HUES64 (cell line): Measurements from ENCODE around the gene TBX5.

ENCODE experiments used
- H3K27ac ChIP-seq: 2 replicates; pipeline ENCODE4 v1.7.0; 2013; ENCODE audit warnings: low read depth, low read length, inconsistent platforms
- H3K27me3 ChIP-seq: 2 replicates; pipeline ENCODE4 v1.6.1; 2013; ENCODE audit warnings: mild to moderate bottlenecking, low read length; ENCODE audit not compliant: insufficient read depth
- H3K36me3 ChIP-seq: 2 replicates; pipeline ENCODE4 v1.6.1; 2013; ENCODE audit warnings: mild to moderate bottlenecking, low read length; ENCODE audit not compliant: insufficient read depth
- H3K4me1 ChIP-seq: 2 replicates; pipeline ENCODE4 v1.6.1; 2013; ENCODE audit warnings: mild to moderate bottlenecking, low read length, moderate library complexity; ENCODE audit not compliant: insufficient read depth
- H3K4me3 ChIP-seq: 2 replicates; pipeline ENCODE4 v1.5.1; 2013; ENCODE audit warnings: mild to moderate bottlenecking, low read length, moderate library complexity
- H3K9ac ChIP-seq: 2 replicates; pipeline ENCODE4 v1.6.1; 2013; ENCODE audit warnings: mild to moderate bottlenecking, low read depth, low read length
- H3K9me3 ChIP-seq: 2 replicates; pipeline ENCODE4 v1.6.1; 2013; ENCODE audit warnings: low read depth, low read length; ENCODE audit not compliant: insufficient read depth
- WGBS: fragments of 150-250, 120-280 bp; methylation state at CpG from one replicate; pipeline ENCODE4 v1.1.7; 2013; ENCODE audit warnings: missing lambda C conversion rate; 5-methylcytosine and 5-hydroxymethylcytosine counted together

Gene TBX5

GRCh38 chr12:114430306-114430705, 24.4 kb upstream of the TBX5 start:
- H3K4me1 ChIP-seq: no peaks in the 10 kb centered on the region
- peaks cover 97% of the 10 kb centered on the region for H3K27me3 ChIP-seq
- no peak overlapping the region for H3K4me3 ChIP-seq
- H3K9me3 ChIP-seq: no peaks in the 10 kb centered on the region
- no peaks in the 10 kb centered on the region for H3K36me3 ChIP-seq
- no peak overlapping the region for H3K9ac ChIP-seq
- no peak overlapping the region for H3K27ac ChIP-seq
- WGBS: 67% methylated on average over 2 of the region's 4 CpGs

DNA sequence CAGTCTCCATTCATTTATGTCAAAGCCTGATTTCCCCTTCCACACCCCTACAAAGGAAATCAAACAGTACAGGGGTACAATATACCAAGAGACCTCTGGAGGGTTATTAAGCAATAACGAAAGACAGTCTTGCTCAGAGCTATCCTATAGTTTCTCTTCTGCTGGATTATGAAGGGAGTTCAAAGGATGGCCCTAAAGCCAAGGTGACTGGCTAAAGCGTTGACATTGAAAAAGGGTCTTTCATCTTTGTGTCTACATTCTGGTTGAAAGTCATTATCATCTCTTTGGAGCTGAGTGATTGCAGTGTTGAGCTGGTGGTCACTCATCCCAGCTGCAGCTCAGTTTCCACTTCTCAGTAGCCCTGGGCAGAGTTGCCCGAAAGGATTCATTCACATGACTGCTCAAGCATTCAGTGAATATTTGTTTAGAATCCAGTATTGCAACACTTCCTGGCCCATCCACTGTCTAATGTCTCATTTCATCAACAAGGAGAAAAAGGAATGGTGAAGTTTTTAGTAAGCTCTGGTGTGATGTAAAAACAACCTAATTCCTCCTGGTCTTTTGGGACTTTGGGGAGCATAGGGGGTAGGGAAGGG, 19.2 kb upstream of the TBX5 start:
- H3K4me3 ChIP-seq: no peak overlapping the region
- no peaks in the 10 kb centered on the region for H3K9me3 ChIP-seq
- WGBS: 54% methylated on average over 3 of the region's 3 CpGs
- no peaks in the 10 kb centered on the region for H3K36me3 ChIP-seq
- peaks cover 83% of the 10 kb centered on the region for H3K27me3 ChIP-seq
- H3K27ac ChIP-seq: no peak overlapping the region
- no peaks in the 10 kb centered on the region for H3K4me1 ChIP-seq
- no peak overlapping the region for H3K9ac ChIP-seq

- peaks cover 86% of the 10 kb centered on the region for H3K27me3 ChIP-seq
These were observed 15.0 kb upstream of the TBX5 start for GRCh38 chr12:114420944-114421335.

DNA sequence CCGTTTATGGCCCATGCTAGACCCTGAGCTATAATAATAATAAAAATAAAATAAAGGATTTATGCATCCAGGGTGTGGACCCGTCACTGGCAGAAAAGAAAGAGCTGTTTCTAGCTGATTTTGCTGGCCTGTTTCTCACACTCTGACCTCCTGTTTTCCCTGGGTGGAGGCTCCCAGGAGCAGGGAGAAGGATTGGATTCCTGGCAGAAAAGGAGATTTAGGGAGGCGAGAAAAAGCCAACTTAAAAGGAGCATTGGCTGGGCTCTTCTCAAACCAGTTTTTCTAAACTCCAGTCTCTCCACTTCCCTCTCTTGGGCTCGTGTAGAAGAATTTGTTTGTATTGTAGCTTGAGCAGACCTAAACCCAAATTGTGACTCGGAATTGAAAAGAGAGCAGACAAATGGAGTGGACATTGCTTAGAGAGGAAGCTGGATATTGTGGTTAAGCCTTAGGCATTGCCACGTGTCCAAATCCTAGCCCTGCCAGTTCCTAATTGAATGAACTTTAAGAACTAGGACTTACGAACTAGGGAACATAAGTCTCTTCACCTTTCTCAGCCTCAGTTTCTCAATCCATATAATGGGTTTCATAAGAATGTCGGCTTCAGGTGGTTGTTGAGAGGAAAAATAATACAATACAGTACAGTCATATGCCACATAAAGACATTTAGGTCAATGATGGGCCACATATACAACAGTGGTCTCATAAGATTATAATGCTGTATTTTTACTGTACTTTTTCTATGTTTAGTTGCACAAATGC, 14.4 kb upstream of the TBX5 start:
- Histone ChIP-seq H3K36me3 (no peaks in the 10 kb centered on the region), H3K4me1 (no peaks in the 10 kb centered on the region), H3K27ac (no peak overlapping the region), H3K4me3 (no peak overlapping the region), H3K9ac (no peak overlapping the region), H3K9me3 (no peaks in the 10 kb centered on the region), H3K27me3 (peaks cover 86% of the 10 kb centered on the region)
- 82% methylated on average over 6 of the region's 8 CpGs for WGBS

More at GRCh38 chr12:114420944-114421335, 15.0 kb upstream of the TBX5 start:
- H3K4me3 ChIP-seq: no peak overlapping the region
- no peaks in the 10 kb centered on the region for H3K36me3 ChIP-seq
- WGBS: 89% methylated on average over 4 of the region's 4 CpGs
- no peak overlapping the region for H3K9ac ChIP-seq
- H3K27ac ChIP-seq: no peak overlapping the region
- no peaks in the 10 kb centered on the region for H3K9me3 ChIP-seq
- no peaks in the 10 kb centered on the region for H3K4me1 ChIP-seq

- 70% methylated on average over 4 of the region's 4 CpGs for WGBS
- Histone ChIP-seq H3K27me3 (peaks cover 100% of the 10 kb centered on the region), H3K36me3 (no peaks in the 10 kb centered on the region)
These were observed 10.1 kb upstream of the TBX5 start for GRCh38 chr12:114416028-114416427.

DNA sequence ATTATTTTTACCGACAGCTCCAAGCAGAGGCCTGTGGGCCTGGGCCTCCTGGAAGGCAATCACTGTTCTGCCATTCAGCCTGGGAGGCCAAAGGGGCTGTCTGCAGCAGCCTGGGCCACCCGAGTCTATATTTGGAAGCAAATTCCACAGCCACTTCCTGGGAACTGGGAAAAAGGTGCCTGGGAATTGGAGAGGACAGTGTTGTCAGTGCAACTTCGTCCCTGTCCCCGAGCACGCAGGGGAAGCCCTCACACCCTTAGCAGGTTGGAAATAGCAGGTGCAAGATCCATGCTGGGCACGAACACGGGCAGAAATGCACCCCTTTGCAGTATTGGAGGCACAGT, 9.6 kb upstream of the TBX5 start:
- no peak overlapping the region for H3K27ac ChIP-seq
- peaks cover 14% of the 10 kb centered on the region; the same call in 1 of the 2 replicates for H3K4me1 ChIP-seq
- WGBS: 47% methylated on average over 7 of the region's 7 CpGs
- H3K9ac ChIP-seq: no peak overlapping the region
- no peaks in the 10 kb centered on the region for H3K9me3 ChIP-seq
- H3K4me3 ChIP-seq: no peak overlapping the region
- H3K27me3 ChIP-seq: peaks cover 100% of the 10 kb centered on the region
- H3K36me3 ChIP-seq: no peaks in the 10 kb centered on the region

More at GRCh38 chr12:114416028-114416427, 10.1 kb upstream of the TBX5 start:
- Histone ChIP-seq H3K9me3 (no peaks in the 10 kb centered on the region), H3K9ac (no peak overlapping the region), H3K4me1 (peaks cover 11% of the 10 kb centered on the region; the same call in 1 of the 2 replicates), H3K27ac (no peak overlapping the region), H3K4me3 (no peak overlapping the region)

DNA sequence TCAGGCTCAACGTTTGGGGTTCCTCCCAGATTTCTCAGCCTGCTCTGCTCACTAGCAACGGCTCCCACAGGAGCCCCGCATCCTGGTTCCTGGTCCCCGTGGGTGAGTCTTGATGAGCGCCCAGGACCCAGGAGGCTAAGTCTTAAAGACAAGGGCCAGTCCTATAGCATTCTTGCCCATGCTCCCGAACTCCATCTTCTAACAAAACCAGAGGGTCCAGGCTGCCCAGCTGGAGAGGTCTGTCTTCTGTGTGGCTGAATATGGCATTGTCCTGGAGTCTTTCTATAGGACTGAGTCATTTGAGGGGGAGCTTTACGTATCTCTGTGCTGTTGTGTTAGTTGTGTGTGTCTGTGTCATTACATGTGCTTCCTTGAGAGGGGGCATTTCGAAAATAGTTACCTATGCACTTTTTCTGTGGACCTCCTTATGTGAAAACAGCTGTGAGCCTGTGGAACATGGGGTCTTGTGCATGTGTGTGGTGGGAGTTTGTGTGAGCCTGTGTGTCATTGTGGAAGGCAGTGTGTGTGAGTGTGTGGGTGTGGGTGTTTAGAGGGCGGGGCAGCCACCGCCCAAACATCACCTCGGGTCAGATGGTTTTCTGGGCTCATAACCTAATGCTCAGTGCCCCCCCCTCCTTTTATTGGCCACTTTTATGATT, 9.1 kb upstream of the TBX5 start:
- H3K27me3 ChIP-seq: peaks cover 100% of the 10 kb centered on the region
- no peak overlapping the region for H3K4me3 ChIP-seq
- WGBS: 46% methylated on average over 11 of the region's 11 CpGs
- H3K27ac ChIP-seq: no peak overlapping the region
- peaks cover 15% of the 10 kb centered on the region; the same call in 1 of the 2 replicates for H3K4me1 ChIP-seq
- H3K36me3 ChIP-seq: no peaks in the 10 kb centered on the region
- H3K9me3 ChIP-seq: no peaks in the 10 kb centered on the region
- H3K9ac ChIP-seq: no peak overlapping the region

DNA sequence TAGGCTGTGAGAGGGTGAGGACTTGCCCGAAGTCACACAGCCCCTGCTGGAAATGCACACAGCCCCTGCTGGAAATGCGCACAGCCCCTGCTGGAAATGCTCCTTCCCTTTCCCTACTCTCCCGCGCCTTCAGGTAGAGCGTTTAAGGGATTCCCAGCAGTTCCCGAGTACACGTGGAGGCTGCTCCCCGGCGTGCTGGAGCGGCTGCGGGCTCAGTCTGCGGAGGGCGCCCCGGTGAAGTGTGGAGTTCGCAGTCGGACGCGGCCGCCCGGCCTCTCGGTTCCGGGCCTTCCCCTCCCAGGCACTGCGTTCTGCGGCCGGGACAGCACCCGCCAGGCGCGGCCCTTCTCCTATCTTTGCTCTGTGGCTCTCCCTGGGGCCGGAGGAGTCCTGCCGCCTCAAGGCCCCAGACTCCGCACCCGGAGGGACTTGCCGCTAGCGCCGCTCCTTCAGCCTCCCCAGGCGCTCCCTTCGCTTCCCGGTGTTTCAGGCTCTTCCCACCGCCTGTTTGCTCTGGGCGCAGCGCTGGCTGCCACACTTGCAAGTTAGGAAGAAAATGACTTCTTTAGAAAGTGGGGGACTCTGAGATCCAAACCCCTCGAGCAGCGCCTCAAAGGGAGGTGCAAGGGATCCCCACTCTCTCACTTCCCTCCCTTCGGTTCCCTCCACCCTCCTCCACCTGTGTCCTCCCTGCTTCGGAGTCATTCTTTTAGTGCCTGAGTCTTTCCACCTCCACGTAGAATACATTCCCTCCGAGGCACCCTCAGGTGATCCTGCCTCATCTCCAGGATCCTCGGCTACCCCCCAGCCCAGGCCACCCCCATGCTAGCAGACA, 8.3 kb upstream of the TBX5 start:
- Histone ChIP-seq H3K36me3 (no peaks in the 10 kb centered on the region), H3K9ac (no peak overlapping the region), H3K9me3 (no peaks in the 10 kb centered on the region), H3K27me3 (peaks cover 100% of the 10 kb centered on the region), H3K4me3 (peak overlapping the region; percentile 23), H3K4me1 (peaks cover 22% of the 10 kb centered on the region), H3K27ac (no peak overlapping the region)
- WGBS: 2% methylated on average over 48 of the region's 48 CpGs

- Histone ChIP-seq H3K4me1 (peaks cover 34% of the 10 kb centered on the region), H3K4me3 (no peak overlapping the region), H3K27ac (no peak overlapping the region), H3K9me3 (no peaks in the 10 kb centered on the region), H3K27me3 (peaks cover 100% of the 10 kb centered on the region), H3K9ac (no peak overlapping the region), H3K36me3 (no peaks in the 10 kb centered on the region)
- 5% methylated on average over 20 of the region's 20 CpGs for WGBS
These were observed 7.1 kb upstream of the TBX5 start for GRCh38 chr12:114412825-114413749.

DNA sequence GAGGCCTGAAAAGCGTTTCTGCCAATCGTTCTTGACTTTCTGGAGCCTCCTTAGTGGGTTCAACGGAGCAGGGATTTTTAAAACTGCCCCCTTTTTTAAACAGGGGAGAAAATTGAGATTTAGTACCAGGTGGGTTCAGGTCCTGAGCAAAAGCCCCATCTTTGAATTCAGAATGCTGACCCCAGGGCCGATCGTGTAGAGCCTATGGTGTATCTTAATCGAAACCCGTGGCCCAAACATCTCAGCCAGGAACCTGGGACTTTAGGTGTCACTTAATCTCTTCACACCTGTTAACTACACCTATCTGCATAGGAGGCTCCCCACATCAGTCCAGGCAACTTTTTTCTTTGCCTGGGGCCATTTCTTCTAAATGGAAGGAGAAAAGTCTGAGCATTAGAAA, 6.4 kb upstream of the TBX5 start:
- Histone ChIP-seq H3K27ac (no peak overlapping the region), H3K9ac (no peak overlapping the region), H3K27me3 (peaks cover 100% of the 10 kb centered on the region), H3K4me1 (peaks cover 35% of the 10 kb centered on the region), H3K36me3 (no peaks in the 10 kb centered on the region), H3K9me3 (no peaks in the 10 kb centered on the region), H3K4me3 (no peak overlapping the region)
- 11% methylated on average over 7 of the region's 7 CpGs for WGBS
